ENCODE measurements around the gene LAMA2.

DNA sequence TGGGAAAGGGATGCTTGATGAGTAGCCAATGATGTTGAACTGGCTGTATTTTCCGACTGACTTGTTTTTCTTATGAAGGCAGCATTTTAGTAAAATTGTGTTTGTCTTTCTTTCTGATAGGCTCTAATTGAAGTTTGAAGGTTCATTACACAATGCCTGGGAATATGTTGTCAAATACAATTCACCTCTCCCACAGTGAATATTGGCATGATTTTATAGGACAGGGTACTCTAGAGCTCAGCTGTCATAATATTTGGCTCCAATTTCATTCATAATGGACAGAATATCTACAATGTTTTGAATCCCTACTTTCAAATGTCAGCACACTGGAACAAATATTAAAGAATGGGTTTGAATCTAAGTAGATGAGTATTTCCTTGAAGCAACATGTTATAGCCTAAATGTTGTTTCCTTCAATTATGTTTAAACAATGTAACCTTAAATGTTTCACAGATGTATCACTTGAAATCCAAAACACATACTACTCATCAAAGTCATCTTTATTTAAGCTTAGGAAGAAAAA is 81.4 kb downstream of the LAMA2 start:
- TF ChIP-seq, protein P1, sequence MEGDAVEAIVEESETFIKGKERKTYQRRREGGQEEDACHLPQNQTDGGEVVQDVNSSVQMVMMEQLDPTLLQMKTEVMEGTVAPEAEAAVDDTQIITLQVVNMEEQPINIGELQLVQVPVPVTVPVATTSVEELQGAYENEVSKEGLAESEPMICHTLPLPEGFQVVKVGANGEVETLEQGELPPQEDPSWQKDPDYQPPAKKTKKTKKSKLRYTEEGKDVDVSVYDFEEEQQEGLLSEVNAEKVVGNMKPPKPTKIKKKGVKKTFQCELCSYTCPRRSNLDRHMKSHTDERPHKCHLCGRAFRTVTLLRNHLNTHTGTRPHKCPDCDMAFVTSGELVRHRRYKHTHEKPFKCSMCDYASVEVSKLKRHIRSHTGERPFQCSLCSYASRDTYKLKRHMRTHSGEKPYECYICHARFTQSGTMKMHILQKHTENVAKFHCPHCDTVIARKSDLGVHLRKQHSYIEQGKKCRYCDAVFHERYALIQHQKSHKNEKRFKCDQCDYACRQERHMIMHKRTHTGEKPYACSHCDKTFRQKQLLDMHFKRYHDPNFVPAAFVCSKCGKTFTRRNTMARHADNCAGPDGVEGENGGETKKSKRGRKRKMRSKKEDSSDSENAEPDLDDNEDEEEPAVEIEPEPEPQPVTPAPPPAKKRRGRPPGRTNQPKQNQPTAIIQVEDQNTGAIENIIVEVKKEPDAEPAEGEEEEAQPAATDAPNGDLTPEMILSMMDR (conservative IDR thresholded peaks at IDR 0.05; ENCODE audit: low read length): no peak
- no peak for TF ChIP-seq EZH2phosphoT487 (IDR thresholded peaks at IDR 0.05; ENCODE audit: borderline replicate concordance)
